B cell (primary cell): Measurements from ENCODE around the gene ARHGEF4. TPM values are rescaled to one million over a fixed set of nuclear protein-coding genes. Genes with fewer than 3 reads are reported as not detected.

Source experiments
- ATAC-seq: fragments of 200-7000 bp; cut with Tn5 transposase; one replicate; pipeline ENCODE4 v1.10.0; 2021; ENCODE audit warnings: low read depth, mild to moderate bottlenecking, moderate number of reproducible peaks, moderate library complexity
- CTCF ChIA-PET: fragments of 350-600 bp; sonication (Branson Sonifier 250); formaldehyde crosslinking; loops from one replicate; lab custom pipeline; 2021; ENCODE audit warnings: antibody characterized with exemption, inconsistent platforms; lab: Charles Lee
- POLR2A ChIA-PET: fragments of 350-600 bp; sonication (Branson Sonifier 250); formaldehyde crosslinking; loops from one replicate; lab custom pipeline; 2021; ENCODE audit warnings: antibody characterized with exemption; lab: Charles Lee
- DNase-seq: peaks from one replicate; pipeline ENCODE4 v3.0.0; 2013
- H2AFZ ChIP-seq: 2 replicates; pipeline ENCODE4 v1.6.1; 2012; ENCODE audit warnings: mild to moderate bottlenecking, low read depth, low read length; ENCODE audit not compliant: insufficient read depth, poor library complexity, severe bottlenecking
- H3K27ac ChIP-seq, 2 donors: 1 replicate in 1 of 2; 2 replicates in 1 of 2; pipeline ENCODE4 v1.5.1; 2012 to 2013; ENCODE audit warnings: low read length in 2 of 2, mild to moderate bottlenecking in 2 of 2, moderate library complexity in 1 of 2
- H3K27me3 ChIP-seq, 4 experiments: fragments of 200-600 bp in 1 of 4; sonication (generic) in 1 of 4; replicated peaks in 1 of 4; 1 replicate in 2 of 4; 2 replicates in 2 of 4; pipeline versions ENCODE4 v1.6.1 to v1.7.0; 2013 to 2016; ENCODE audit warnings: low read length in 3 of 4, mild to moderate bottlenecking in 2 of 4, mixed read lengths in 1 of 4, moderate library complexity in 1 of 4; ENCODE audit not compliant: insufficient read depth in 4 of 4, control insufficient read depth in 3 of 4; ENCODE audit errors: control extremely low read depth in 1 of 4
- H3K36me3 ChIP-seq, 2 experiments: replicated peaks in 1 of 2; 1 replicate in 1 of 2; 2 replicates in 1 of 2; pipeline versions ENCODE4 v1.6.1 to v1.7.1; 2013; ENCODE audit warnings: low read length in 1 of 2; ENCODE audit not compliant: insufficient read depth in 2 of 2, control insufficient read depth in 1 of 2; ENCODE audit errors: control extremely low read depth in 1 of 2, extremely low read depth in 1 of 2
- H3K4me1 ChIP-seq, 2 donors: fragments of 200-600 bp in 1 of 2; sonication (generic) in 1 of 2; 1 replicate in 1 of 2; 2 replicates in 1 of 2; pipeline versions ENCODE4 v1.5.1 to v1.6.1; 2013 to 2017; ENCODE audit warnings: low read length in 2 of 2; ENCODE audit not compliant: control insufficient read depth in 2 of 2, insufficient read depth in 2 of 2
- H3K4me2 ChIP-seq: replicated peaks from 2 replicates; pipeline ENCODE3; 2012; ENCODE audit warnings: mild to moderate bottlenecking, low read depth, low read length; ENCODE audit not compliant: poor library complexity, severe bottlenecking
- H3K4me3 ChIP-seq, 5 experiments: fragments of 200-600 bp in 1 of 5; sonication (generic) in 1 of 5; 1 replicate in 3 of 5; 2 replicates in 2 of 5; pipeline versions ENCODE4 v1.5.1 to v1.7.0; 2011 to 2016; ENCODE audit warnings: low read length in 4 of 5, mild to moderate bottlenecking in 4 of 5, low read depth in 2 of 5, control low read depth in 1 of 5, moderate library complexity in 1 of 5; ENCODE audit not compliant: insufficient read depth in 1 of 5; ENCODE audit errors: control extremely low read depth in 1 of 5, extremely low read depth in 1 of 5
- H3K79me2 ChIP-seq: fragments of 200-600 bp; sonication (generic); one replicate; pipeline ENCODE4 v1.6.0; 2016; ENCODE audit warnings: low read length; ENCODE audit not compliant: control insufficient read depth, insufficient read depth
- H3K9ac ChIP-seq: fragments of 200-600 bp; sonication (generic); 2 replicates; pipeline ENCODE4 v1.6.1; 2017; ENCODE audit warnings: mild to moderate bottlenecking, low read length, moderate library complexity
- H3K9me3 ChIP-seq, 3 donors: one replicate each; pipeline versions ENCODE4 v1.6.1 to v1.7.1; 2013; ENCODE audit warnings: low read length in 2 of 3; ENCODE audit not compliant: control insufficient read depth in 2 of 3, insufficient read depth in 1 of 3; ENCODE audit errors: control extremely low read depth in 1 of 3
- H4K20me1 ChIP-seq: 2 replicates; pipeline ENCODE4 v1.6.0; 2012; ENCODE audit warnings: mild to moderate bottlenecking, low read length; ENCODE audit not compliant: insufficient read depth, control insufficient read depth, poor library complexity, severe bottlenecking
- H3K27ac Mint-ChIP-seq: one replicate; pipeline ENCODE4 v1.8.0; 2021; ENCODE audit warnings: mixed read lengths
- H3K27me3 Mint-ChIP-seq: one replicate; pipeline ENCODE4 v1.8.0; 2021; ENCODE audit warnings: mixed read lengths
- H3K4me1 Mint-ChIP-seq: one replicate; pipeline ENCODE4 v1.8.0; 2021; ENCODE audit warnings: mixed read lengths
- H3K4me3 Mint-ChIP-seq: one replicate; pipeline ENCODE4 v1.8.0; 2021; ENCODE audit warnings: mixed read lengths
- H3K9me3 Mint-ChIP-seq: one replicate; pipeline ENCODE4 v1.8.0; 2022; ENCODE audit warnings: mixed read lengths; ENCODE audit not compliant: insufficient read depth
- EZH2 ChIP-seq: IDR thresholded peaks from 2 replicates; pipeline ENCODE4 v1.6.1; 2012; ENCODE audit warnings: borderline replicate concordance, low read depth, mild to moderate bottlenecking, moderate library complexity, low read length; ENCODE audit not compliant: insufficient read depth, poor library complexity, severe bottlenecking
- WGBS: methylation state at CpG from one replicate; pipeline ENCODE4 v1.1.5; 2013; ENCODE audit warnings: missing lambda C conversion rate; ENCODE audit not compliant: insufficient coverage; 5-methylcytosine and 5-hydroxymethylcytosine counted together
- intact Hi-C: fragments of 100-400 bp; cut with micrococcal nuclease; formaldehyde crosslinking; loops from one replicate; pipeline ENCODE4 v1.10.0; 2022
- polyA plus RNA-seq: library from polyadenylated mRNA; depleted of rRNA; stranded (reverse); fragments of >200 nt; gene quantifications from 2 replicates; pipeline ENCODE4 v1.2.3, GENCODE V29; 2012
- total RNA-seq, 2 donors: library from RNA; stranded (reverse); fragments of 120-200 nt in 1 of 2; gene quantifications; 1 replicate in 1 of 2; 2 replicates in 1 of 2; pipeline versions ENCODE4 v1.2.3 to v1.2.4, GENCODE V29; 2013 to 2022
- TF ChIP-seq, protein P1 (sequence below): fragments of 200-600 bp; IDR thresholded peaks from one replicate; pipeline ENCODE4 v1.8.0; 2022; ENCODE audit warnings: antibody characterized with exemption, mild to moderate bottlenecking

Gene ARHGEF4
- total and polyA plus RNA-seq, 2 donors (not counting 1 experiment from before 2014, with no cell fraction given) = 2.1 TPM; not detected in 1

DNA sequence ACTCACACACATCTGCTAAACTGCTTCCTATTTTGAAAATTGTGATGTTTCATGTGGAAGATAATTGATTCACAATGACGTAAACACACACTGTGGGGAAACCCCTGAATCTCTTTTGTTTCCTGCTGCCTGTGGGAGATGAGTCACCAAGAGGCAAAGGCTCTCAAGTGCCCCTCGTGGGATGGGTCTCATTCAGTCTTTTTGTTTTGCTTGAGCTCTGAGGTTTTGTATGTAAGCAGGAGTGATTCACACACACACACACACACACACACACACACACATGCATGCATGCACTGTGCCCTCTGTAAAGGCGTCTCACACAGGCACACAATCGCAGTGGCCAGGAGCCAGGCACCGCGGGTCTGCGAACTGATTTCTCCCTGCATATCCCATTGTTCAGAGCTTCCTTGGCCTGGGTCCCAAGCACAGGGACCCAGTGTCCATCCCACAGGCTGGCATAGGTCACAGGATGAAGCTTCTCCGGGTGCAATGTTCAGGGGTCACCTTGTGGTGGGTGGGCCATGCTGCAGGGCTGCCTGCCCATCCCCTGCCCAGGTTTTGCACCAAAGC, 12.1 kb upstream of the ARHGEF4 start:
- Histone ChIP-seq H3K4me3 (no peak overlapping the region), H3K79me2 (no peaks in the 10 kb centered on the region), H4K20me1 (no peaks in the 10 kb centered on the region), H3K4me2 (no peak overlapping the region), H3K9ac (no peak overlapping the region), H3K4me1 (peaks cover 0 to 17% of the 10 kb centered on the region in 2 donors), H3K27ac (no peak overlapping the region), H3K36me3 (no peaks in the 10 kb centered on the region), H3K27me3 (no peaks in the 10 kb centered on the region), H2AFZ (no peak overlapping the region), H3K9me3 (no peaks in the 10 kb centered on the region)
- intact Hi-C loops = loop anchor here (1.0 kb wide), 3 partner anchors 26 to 281 kb away; partner anchors contain the start of gene PLEKHB2
- no peaks in the 10 kb centered on the region for H3K9me3 Mint-ChIP-seq
- H3K27ac Mint-ChIP-seq = peak overlapping the region; percentile 89
- no peak for TF ChIP-seq EZH2
- TF ChIP-seq, protein P1, sequence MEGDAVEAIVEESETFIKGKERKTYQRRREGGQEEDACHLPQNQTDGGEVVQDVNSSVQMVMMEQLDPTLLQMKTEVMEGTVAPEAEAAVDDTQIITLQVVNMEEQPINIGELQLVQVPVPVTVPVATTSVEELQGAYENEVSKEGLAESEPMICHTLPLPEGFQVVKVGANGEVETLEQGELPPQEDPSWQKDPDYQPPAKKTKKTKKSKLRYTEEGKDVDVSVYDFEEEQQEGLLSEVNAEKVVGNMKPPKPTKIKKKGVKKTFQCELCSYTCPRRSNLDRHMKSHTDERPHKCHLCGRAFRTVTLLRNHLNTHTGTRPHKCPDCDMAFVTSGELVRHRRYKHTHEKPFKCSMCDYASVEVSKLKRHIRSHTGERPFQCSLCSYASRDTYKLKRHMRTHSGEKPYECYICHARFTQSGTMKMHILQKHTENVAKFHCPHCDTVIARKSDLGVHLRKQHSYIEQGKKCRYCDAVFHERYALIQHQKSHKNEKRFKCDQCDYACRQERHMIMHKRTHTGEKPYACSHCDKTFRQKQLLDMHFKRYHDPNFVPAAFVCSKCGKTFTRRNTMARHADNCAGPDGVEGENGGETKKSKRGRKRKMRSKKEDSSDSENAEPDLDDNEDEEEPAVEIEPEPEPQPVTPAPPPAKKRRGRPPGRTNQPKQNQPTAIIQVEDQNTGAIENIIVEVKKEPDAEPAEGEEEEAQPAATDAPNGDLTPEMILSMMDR = no peak
- ATAC-seq (peak; percentile 90), DNase-seq (peak; percentile 59)
- 84% methylated on average over 6 of the region's 8 CpGs for WGBS
- peaks cover 16% of the 10 kb centered on the region for H3K4me1 Mint-ChIP-seq
- H3K4me3 Mint-ChIP-seq = peak overlapping the region; percentile 64
- CTCF ChIA-PET = interaction anchor here (0.6 to 1.9 kb wide), 4 partner anchors 22 to 49 kb away, joined by 3 to 15 read pairs (median 8); no protein-coding TSS in a partner anchor
- H3K27me3 Mint-ChIP-seq = peaks cover 3% of the 10 kb centered on the region
- POLR2A ChIA-PET = interaction anchor here (1.0 to 1.2 kb wide), 2 partner anchors 11 to 27 kb away, joined by 5 to 8 read pairs; partner anchors contain the start of gene ARHGEF4

DNA sequence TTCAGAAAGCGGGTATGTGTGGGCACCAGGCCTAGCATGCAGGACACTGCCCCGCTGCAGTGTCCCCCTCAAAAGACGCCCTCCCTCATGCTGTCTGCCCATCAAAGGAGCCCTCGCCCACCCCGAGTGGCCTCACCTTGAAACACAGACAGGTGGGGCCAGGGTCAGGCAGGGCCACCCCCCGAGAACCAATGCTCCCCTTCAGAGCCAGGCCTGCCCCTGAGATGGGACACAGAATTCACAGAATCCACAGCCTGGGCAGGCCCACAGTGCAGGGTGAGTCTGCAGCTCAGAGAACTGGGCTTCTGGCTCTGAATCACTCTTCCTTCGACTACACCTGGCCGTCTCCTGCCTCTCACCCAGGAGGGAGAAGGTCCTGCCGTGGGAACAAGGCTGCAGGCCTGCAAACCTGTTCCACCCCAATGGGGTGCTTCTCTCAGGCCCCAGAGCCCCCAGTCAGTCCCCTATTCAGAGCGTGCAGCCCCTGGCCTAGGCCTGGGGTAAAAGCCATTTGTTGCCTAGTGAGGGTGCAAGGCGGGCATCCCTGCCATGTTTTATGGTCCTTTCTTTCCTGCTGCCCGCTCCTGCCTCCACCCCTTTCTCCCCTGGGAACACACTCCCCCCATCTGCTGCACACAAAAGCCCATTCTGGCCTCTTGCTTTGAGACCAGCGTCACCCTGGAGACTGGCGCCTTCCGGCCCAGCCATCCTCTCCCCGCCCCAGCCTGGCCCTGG, 11.3 kb upstream of the ARHGEF4 start:
- Mint-ChIP-seq H3K4me3 (no peak overlapping the region), H3K27ac (no peak overlapping the region), H3K27me3 (no peaks in the 10 kb centered on the region), H3K4me1 (peaks cover 16% of the 10 kb centered on the region), H3K9me3 (no peaks in the 10 kb centered on the region)
- Histone ChIP-seq H3K27ac (no peak overlapping the region), H3K27me3 (no peaks in the 10 kb centered on the region), H3K4me2 (no peak overlapping the region), H3K9me3 (no peaks in the 10 kb centered on the region), H3K4me3 (no peak overlapping the region), H4K20me1 (no peaks in the 10 kb centered on the region), H3K36me3 (no peaks in the 10 kb centered on the region), H3K9ac (no peak overlapping the region), H3K4me1 (peaks cover 0 to 17% of the 10 kb centered on the region in 2 donors), H3K79me2 (no peaks in the 10 kb centered on the region), H2AFZ (no peak overlapping the region)
- DNase-seq (no peak), ATAC-seq (no peak)
- intact Hi-C loops = no loop called here
- TF ChIP-seq, protein P1 = no peak
- no peak for TF ChIP-seq EZH2
- CTCF ChIA-PET = interaction anchor here (1.2 to 1.9 kb wide), 2 partner anchors 27 to 48 kb away, joined by 6 to 10 read pairs; no protein-coding TSS in a partner anchor
- WGBS = 91% methylated on average over 16 of the region's 16 CpGs
- POLR2A ChIA-PET = interaction anchor here (1.2 kb wide), 1 partner anchor 10 kb away, joined by 8 read pairs; the partner anchor contains the start of gene ARHGEF4
